ENCODE results near the gene EEA1.

The EEA1 gene

GRCh38 chr12:92912052-92912451, 17.0 kb downstream of the EEA1 start:
- H3K4me3 ChIP-seq (ENCODE audit: low read depth, low read length), result no peak overlapping the region
- no peak for TF ChIP-seq CTCF (IDR thresholded peaks at IDR 0.05; ENCODE audit: control insufficient read depth, extremely low read depth, insufficient read depth)
- DNase-seq (ENCODE audit: low read depth), result no peak

- no peak for DNase-seq (ENCODE audit: low read depth)
- no peak overlapping the region for H3K4me3 ChIP-seq (ENCODE audit: low read depth, low read length)
- TF ChIP-seq CTCF (IDR thresholded peaks at IDR 0.05; ENCODE audit: control insufficient read depth, extremely low read depth, insufficient read depth), result no peak
These were observed 17.8 kb downstream of the EEA1 start for GRCh38 chr12:92911339-92911738.

- no peak for DNase-seq (ENCODE audit: low read depth)
- TF ChIP-seq CTCF (IDR thresholded peaks at IDR 0.05; ENCODE audit: control insufficient read depth, extremely low read depth, insufficient read depth), result no peak
- no peak overlapping the region for H3K4me3 ChIP-seq (ENCODE audit: low read depth, low read length)
These were observed 21.0 kb downstream of the EEA1 start for GRCh38 chr12:92908108-92908507.

GRCh38 chr12:92905811-92906554, 23.1 kb downstream of the EEA1 start:
- no peak for TF ChIP-seq CTCF (IDR thresholded peaks at IDR 0.05; ENCODE audit: control insufficient read depth, extremely low read depth, insufficient read depth)
- no peak for DNase-seq (ENCODE audit: low read depth)

GRCh38 chr12:92905258-92905810, 23.8 kb downstream of the EEA1 start:
- DNase-seq (ENCODE audit: low read depth), result no peak
- no peak for TF ChIP-seq CTCF (IDR thresholded peaks at IDR 0.05; ENCODE audit: control insufficient read depth, extremely low read depth, insufficient read depth)
- no peak overlapping the region for H3K4me3 ChIP-seq (ENCODE audit: low read depth, low read length)

More at GRCh38 chr12:92905811-92906554, 23.1 kb downstream of the EEA1 start:
- no peak overlapping the region for H3K4me3 ChIP-seq (ENCODE audit: low read depth, low read length)

GRCh38 chr12:92900941-92901340, 28.2 kb downstream of the EEA1 start:
- TF ChIP-seq CTCF (IDR thresholded peaks at IDR 0.05; ENCODE audit: control insufficient read depth, extremely low read depth, insufficient read depth), result no peak
- DNase-seq (ENCODE audit: low read depth), result no peak

More at GRCh38 chr12:92900941-92901340, 28.2 kb downstream of the EEA1 start:
- H3K4me3 ChIP-seq (ENCODE audit: low read depth, low read length), result no peak overlapping the region
